Heart right ventricle (tissue), 16 donors: Measurements from ENCODE around the gene NPAS2. TPM values are rescaled to one million over a fixed set of nuclear protein-coding genes. Genes with fewer than 3 reads are reported as not detected.

Source experiments
- ATAC-seq, 8 donors: fragments of 200-7000 bp; cut with Tn5 transposase; one replicate each; pipeline ENCODE4 v1.9.1; 2020; ENCODE audit warnings: mild to moderate bottlenecking in 8 of 8, moderate library complexity in 8 of 8, moderate number of reproducible peaks in 1 of 8
- DNase-seq, 2 donors: peaks; one replicate each; pipeline ENCODE4 v3.0.0-alpha.2; 2020
- H3K27ac ChIP-seq, 10 donors: fragments of 200-600 bp; sonication (generic) in 2 of 10; one replicate each; pipeline versions ENCODE4 v1.5.0 to v1.8.0; 2020 to 2022; ENCODE audit warnings: mild to moderate bottlenecking in 3 of 10
- H3K27me3 ChIP-seq, 7 donors: fragments of 200-600 bp; one replicate each; pipeline ENCODE4 v1.8.0; 2021 to 2022; ENCODE audit warnings: mild to moderate bottlenecking in 2 of 7
- H3K36me3 ChIP-seq, 9 donors: fragments of 200-600 bp; sonication (generic) in 1 of 9; one replicate each; pipeline versions ENCODE4 v1.5.0 to v1.8.0; 2020 to 2022; ENCODE audit warnings: mild to moderate bottlenecking in 2 of 9
- H3K4me1 ChIP-seq, 9 donors: fragments of 200-600 bp; sonication (generic) in 1 of 9; one replicate each; pipeline versions ENCODE4 v1.5.0 to v1.8.0; 2020 to 2022; ENCODE audit warnings: mild to moderate bottlenecking in 4 of 9
- H3K4me3 ChIP-seq, 10 donors: fragments of 200-600 bp; sonication (generic) in 2 of 10; one replicate each; pipeline versions ENCODE4 v1.5.0 to v1.8.0; 2020 to 2022; ENCODE audit warnings: mild to moderate bottlenecking in 7 of 10, moderate library complexity in 2 of 10
- H3K9me3 ChIP-seq, 11 donors: fragments of 200-600 bp in 10 of 11; sonication (generic) in 2 of 11; one replicate each; pipeline versions ENCODE4 v1.5.0 to v1.8.0; 2013 to 2022; ENCODE audit warnings: mild to moderate bottlenecking in 2 of 11, control low read depth in 1 of 11, moderate library complexity in 1 of 11
- CTCF ChIP-seq, 9 donors: fragments of 200-600 bp; sonication (generic) in 2 of 9; IDR thresholded peaks; one replicate each; pipeline versions ENCODE4 v1.5.0 to v1.8.0; 2021 to 2022; ENCODE audit warnings: antibody characterized with exemption in 9 of 9, mild to moderate bottlenecking in 5 of 9, moderate library complexity in 1 of 9
- WGBS, 2 donors: extraction: QIAGEN DNeasy Blood & Tissue Kit; methylation state at CpG; one replicate each; pipeline ENCODE4 v1.1.7; 2013; ENCODE audit warnings: inconsistent platforms in 1 of 2; 5-methylcytosine and 5-hydroxymethylcytosine counted together
- intact Hi-C, 10 donors: fragments of 100-400 bp; cut with DNase I; formaldehyde crosslinking; loops; one replicate each; pipeline versions ENCODE4 v1.11.1 to v1.14.2; 2022
- polyA plus RNA-seq, 2 donors: library from polyadenylated mRNA; stranded (reverse); fragments of 200-250 nt; gene quantifications; one replicate each; pipeline ENCODE4 v1.2.3, GENCODE V29; 2013
- total RNA-seq, 10 donors: library from RNA; stranded (reverse); fragmentation: NEBNext Ultra II Directional in 3 of 10; extraction: Animal tissue kit (Norgen Biotek cat#: 25700) in 3 of 10; gene quantifications; one replicate each; pipeline versions ENCODE4 v1.2.1 to v1.2.4, GENCODE V29; 2021 to 2023
- donor health status: Arrhythmogenic right ventricular cardiomyopathy.
- donor health status: ischemic (EF 13 %, LVEDD 7.1; RV severe dilation, severe dysfunction).
- donor health status: healthy with polysubstance abuse.
- donor health status: DM: no; HTN: yes; CAD: no.
- donor health status: DM: no; HTN: no; CAD: no.
- donor health status: ischemic (EF 25% LVEDD 6.9; RV normal size, moderate dysfunction).
- donor health status: ischemic (EF 25% LVEDD 5.7; RV mildly dilated, moderate dysfunction).
- donor health status: healthy.
- donor health status: DM: yes; HTN: yes; CAD: no.
- donor health status: Ischemic cardiomyopathy.
- donor health status: ischemic (EF 35%, LVEDD 5.7; RV mildly dilated, moderate dysfunction).
- donor health status: nonischemic (EF 11% LVEDD 7.7; RV severe dilation, severe dysfunction).
- donor health status: DM: yes; HTN: yes; CAD: no.
- donor health status: PGD.
- donor health status: ischemic (EF 29% LVEDD 5.4; RV normal size, mild dysfunction).
- donor health status: nonischemic (EF 23%, LVEDD 6.1; RV moderate dilation, normal function).

The NPAS2 gene
- total and polyA plus RNA-seq, 12 donors: 32.1 to 70.1 (median 41.2) TPM

DNA sequence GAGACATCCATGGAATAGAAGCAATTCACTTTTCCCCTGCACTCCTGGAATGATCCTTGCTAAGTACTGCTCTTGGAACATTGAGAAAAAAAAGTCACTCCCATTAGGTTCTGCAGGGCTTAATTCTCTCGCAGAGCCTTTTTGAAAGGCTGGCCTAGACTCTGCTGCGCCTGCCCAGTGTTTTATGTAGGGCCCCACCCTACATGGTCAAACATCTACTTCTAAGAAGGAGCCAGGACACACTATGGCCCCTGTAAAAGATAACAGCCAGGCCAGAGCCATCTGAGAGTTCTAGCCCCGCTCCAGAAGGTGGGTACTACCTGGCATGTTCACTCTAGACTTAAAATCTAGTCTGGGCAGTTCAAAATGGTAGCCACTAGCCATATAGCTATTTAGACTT is 30.6 kb upstream of the NPAS2 start:
- no peak for DNase-seq
- H3K4me3 ChIP-seq: no peak overlapping the region
- 75 to 98% methylated on average over 3 of the region's 3 CpGs for WGBS, 2 donors
- no peak for ATAC-seq
- H3K9me3 ChIP-seq: no peaks in the 10 kb centered on the region
- no peak for TF ChIP-seq CTCF (IDR thresholded peaks at IDR 0.05)
- peaks cover 0 to 14% (median 0%) of the 10 kb centered on the region in 9 donors for H3K4me1 ChIP-seq
- H3K27ac ChIP-seq: no peak overlapping the region
- H3K36me3 ChIP-seq: no peaks in the 10 kb centered on the region
- no peaks in the 10 kb centered on the region for H3K27me3 ChIP-seq
- intact Hi-C loops: no loop called here

- no peaks in the 10 kb centered on the region for H3K9me3 ChIP-seq
- ATAC-seq (no peak), DNase-seq (no peak)
- no peak for TF ChIP-seq CTCF (IDR thresholded peaks at IDR 0.05)
- no peaks in the 10 kb centered on the region for H3K27me3 ChIP-seq
- no peak overlapping the region for H3K27ac ChIP-seq
- H3K4me1 ChIP-seq: peaks cover 0 to 10% (median 0%) of the 10 kb centered on the region in 9 donors
- H3K4me3 ChIP-seq: no peak overlapping the region
- no peaks in the 10 kb centered on the region for H3K36me3 ChIP-seq
- intact Hi-C loops: no loop called here
- WGBS, 2 donors: 69 to 84% methylated on average over 10 of the region's 10 CpGs
These were observed 28.5 kb upstream of the NPAS2 start for GRCh38 chr2:100791294-100791935.

GRCh38 chr2:100791936-100792308 is 28.0 kb upstream of the NPAS2 start:
- intact Hi-C loops: no loop called here
- TF ChIP-seq CTCF (IDR thresholded peaks at IDR 0.05): no peak
- no peaks in the 10 kb centered on the region for H3K9me3 ChIP-seq
- H3K4me1 ChIP-seq: peaks cover 0 to 5% (median 0%) of the 10 kb centered on the region in 9 donors
- ATAC-seq: no peak
- H3K27me3 ChIP-seq: no peaks in the 10 kb centered on the region
- no peak for DNase-seq
- no peak overlapping the region for H3K27ac ChIP-seq
- WGBS, 2 donors: 82 to 87% methylated on average over 7 of the region's 7 CpGs
- no peaks in the 10 kb centered on the region for H3K36me3 ChIP-seq
- no peak overlapping the region for H3K4me3 ChIP-seq

DNA sequence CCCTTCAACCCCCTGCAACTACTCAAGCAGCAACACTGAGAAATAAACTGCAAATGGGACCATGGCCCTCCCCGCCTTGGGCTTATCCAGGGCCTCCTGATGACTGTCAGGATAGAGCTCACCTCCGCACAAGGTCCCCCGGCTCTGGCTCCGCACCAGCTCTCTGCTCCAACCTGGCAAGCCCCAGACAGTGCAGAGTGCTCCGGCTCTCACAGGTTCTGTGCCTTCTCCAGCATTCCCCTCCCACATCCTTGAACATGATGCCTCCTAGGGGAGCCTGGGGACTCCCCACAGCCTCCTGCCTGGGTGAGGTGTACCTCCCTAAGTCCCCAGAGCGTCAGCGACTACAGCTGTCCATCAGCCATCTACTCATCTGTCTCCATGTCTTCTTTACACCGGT is 26.7 kb upstream of the NPAS2 start:
- no peak overlapping the region for H3K4me3 ChIP-seq
- 84 to 90% methylated on average over 8 of the region's 8 CpGs for WGBS, 2 donors

More for the DNA sequence above, 26.7 kb upstream of the NPAS2 start:
- Histone ChIP-seq H3K27ac (no peak overlapping the region), H3K27me3 (no peaks in the 10 kb centered on the region), H3K9me3 (no peaks in the 10 kb centered on the region), H3K4me1 (no peaks in the 10 kb centered on the region), H3K36me3 (no peaks in the 10 kb centered on the region)
- no peak for TF ChIP-seq CTCF (IDR thresholded peaks at IDR 0.05)
- intact Hi-C loops: no loop called here
- ATAC-seq (peak in 1 of 8 donors; percentile 29), DNase-seq (no peak)
